Thymus (tissue), 11 donors: ENCODE data around the gene NUP88. TPM values are rescaled to one million over a fixed set of nuclear protein-coding genes. Genes with fewer than 3 reads are reported as not detected.

Source experiments
- DNase-seq, 9 donors: peaks; one replicate each; pipeline ENCODE4 v3.0.0-alpha.2; 2013; ENCODE audit warnings: low spot score in 9 of 9, low read depth in 6 of 9, missing footprints in 1 of 9
- H3K27ac ChIP-seq, 2 donors: one replicate each; pipeline ENCODE4 v1.5.1; 2013; ENCODE audit warnings: control low read depth in 1 of 2, low read depth in 1 of 2, low read length in 1 of 2, mild to moderate bottlenecking in 1 of 2, moderate library complexity in 1 of 2
- H3K27me3 ChIP-seq, 2 donors: one replicate each; pipeline ENCODE4 v1.5.1; 2013; ENCODE audit warnings: low read length in 1 of 2; ENCODE audit not compliant: control insufficient read depth in 2 of 2, insufficient read depth in 1 of 2
- H3K36me3 ChIP-seq, 2 donors: one replicate each; pipeline ENCODE4 v1.5.1; 2013; ENCODE audit warnings: low read length in 1 of 2, mild to moderate bottlenecking in 1 of 2, moderate library complexity in 1 of 2; ENCODE audit not compliant: control insufficient read depth in 2 of 2, insufficient read depth in 2 of 2
- H3K4me1 ChIP-seq, 2 donors: one replicate each; pipeline ENCODE4 v1.5.1; 2013; ENCODE audit warnings: low read length in 2 of 2; ENCODE audit not compliant: control insufficient read depth in 2 of 2, insufficient read depth in 2 of 2
- H3K4me3 ChIP-seq, 2 donors: one replicate each; pipeline ENCODE4 v1.5.1; 2013; ENCODE audit warnings: low read length in 2 of 2, control low read depth in 1 of 2, mild to moderate bottlenecking in 1 of 2
- H3K9me3 ChIP-seq, 2 donors: one replicate each; pipeline ENCODE4 v1.5.1; 2013; ENCODE audit warnings: low read length in 1 of 2, mild to moderate bottlenecking in 1 of 2; ENCODE audit not compliant: control insufficient read depth in 2 of 2, insufficient read depth in 1 of 2
- WGBS: extraction: QIAGEN DNeasy Blood & Tissue Kit; methylation state at CpG from one replicate; pipeline ENCODE4 v1.1.7; 2013; 5-methylcytosine and 5-hydroxymethylcytosine counted together
- polyA plus RNA-seq: library from polyadenylated mRNA; stranded (reverse); fragments of 200-250 nt; gene quantifications from one replicate; pipeline ENCODE4 v1.2.3, GENCODE V29; 2013
- total RNA-seq: library from RNA; stranded (reverse); fragments of 120-200 nt; gene quantifications from one replicate; pipeline ENCODE4 v1.2.4, GENCODE V29; 2013
- donor health status: healthy.

Gene NUP88
- total and polyA plus RNA-seq, 2 donors = 116 to 147 TPM

- peaks cover 59 to 65% of the 10 kb centered on the region in 2 donors for H3K36me3 ChIP-seq
- no peak overlapping the region for H3K27ac ChIP-seq
Measured at GRCh38 chr17:5354886-5355415, 64.5 kb downstream of the NUP88 start.

DNA sequence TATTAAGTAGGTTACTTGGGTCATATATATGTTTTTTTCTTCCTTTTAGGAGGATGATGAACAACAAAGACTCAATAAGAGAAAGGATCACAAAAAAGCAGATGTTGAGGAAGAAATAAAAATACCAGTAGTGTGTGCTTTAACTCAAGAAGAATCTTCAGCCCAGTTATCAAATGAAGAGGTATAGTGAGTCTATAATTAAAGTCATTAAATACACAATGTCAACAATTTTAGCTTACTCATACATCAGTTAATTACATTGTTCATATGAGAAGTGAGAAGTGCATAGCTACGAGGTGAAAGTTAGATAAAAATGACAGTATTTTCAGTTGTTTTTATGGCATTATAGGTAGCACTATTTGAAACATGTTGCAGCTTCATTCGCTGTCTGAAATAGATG lies 65.2 kb downstream of the NUP88 start:
- H3K27me3 ChIP-seq = no peaks in the 10 kb centered on the region
- no peak overlapping the region for H3K4me3 ChIP-seq
- 98% methylated on average over 2 of the region's 2 CpGs for WGBS
- H3K4me1 ChIP-seq = no peaks in the 10 kb centered on the region
- no peaks in the 10 kb centered on the region for H3K9me3 ChIP-seq
- H3K36me3 ChIP-seq = peaks cover 61 to 70% of the 10 kb centered on the region in 2 donors
- DNase-seq = no peak
- no peak overlapping the region for H3K27ac ChIP-seq

More at GRCh38 chr17:5354886-5355415, 64.5 kb downstream of the NUP88 start:
- no peaks in the 10 kb centered on the region for H3K4me1 ChIP-seq
- no peak for DNase-seq
- H3K9me3 ChIP-seq = no peaks in the 10 kb centered on the region
- no peaks in the 10 kb centered on the region for H3K27me3 ChIP-seq
- 97% methylated on average over 2 of the region's 2 CpGs for WGBS
- no peak overlapping the region for H3K4me3 ChIP-seq

DNA sequence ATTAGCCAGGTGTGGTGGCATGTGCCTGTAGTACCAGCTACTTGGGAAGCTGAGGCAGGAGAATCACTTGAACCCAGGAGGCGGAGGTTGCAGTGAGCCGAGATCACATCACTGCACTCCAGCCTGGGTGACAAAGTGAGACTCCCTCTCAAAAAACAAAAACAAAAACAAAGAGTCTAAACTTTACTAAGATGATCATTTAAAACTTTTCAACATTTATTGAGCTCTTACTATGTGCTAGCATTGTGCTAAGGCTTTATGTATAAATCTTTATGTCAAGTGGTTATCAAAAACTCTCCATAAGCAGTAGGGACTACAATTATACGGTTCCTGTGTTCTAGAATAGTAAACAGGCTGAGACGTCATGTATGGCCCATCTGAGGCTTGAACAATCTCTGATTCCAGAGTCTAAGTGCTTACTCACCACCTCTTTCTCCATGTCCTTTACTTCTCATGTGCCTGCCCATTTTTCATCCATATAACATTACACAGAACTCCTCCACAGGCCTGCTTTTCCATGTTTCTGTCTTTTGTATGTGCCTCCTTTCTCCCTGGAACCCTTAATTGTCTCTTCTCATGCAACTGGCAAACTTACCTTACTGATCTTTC lies 66.7 kb downstream of the NUP88 start:
- DNase-seq = no peak
- Histone ChIP-seq H3K4me1 (no peaks in the 10 kb centered on the region), H3K27me3 (no peaks in the 10 kb centered on the region), H3K9me3 (no peaks in the 10 kb centered on the region), H3K36me3 (peaks cover 62 to 70% of the 10 kb centered on the region in 2 donors), H3K4me3 (no peak overlapping the region), H3K27ac (no peak overlapping the region)
- 97% methylated on average over 4 of the region's 4 CpGs for WGBS

DNA sequence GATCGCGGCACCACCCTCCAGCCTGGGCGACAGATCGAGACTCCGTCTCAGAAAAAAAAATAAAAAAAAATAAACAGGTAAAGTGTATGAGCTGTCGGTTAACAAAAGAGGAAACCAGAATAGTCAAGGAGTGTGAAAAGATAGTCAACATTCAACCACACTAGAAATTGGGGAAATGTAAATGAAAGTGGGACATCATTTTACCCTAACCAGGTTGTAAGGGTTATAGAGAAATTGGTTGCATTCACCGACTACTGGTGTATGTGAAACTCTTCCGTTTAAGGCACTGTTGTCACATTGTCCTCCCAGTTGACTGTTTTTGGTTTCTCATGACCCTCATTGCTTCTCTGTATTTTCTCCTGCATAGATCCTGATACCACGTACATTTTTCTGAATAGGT lies 74.5 kb downstream of the NUP88 start:
- H3K27me3 ChIP-seq = no peaks in the 10 kb centered on the region
- H3K4me3 ChIP-seq = no peak overlapping the region
- DNase-seq = no peak
- 97% methylated on average over 9 of the region's 9 CpGs for WGBS
- H3K27ac ChIP-seq = no peak overlapping the region
- H3K9me3 ChIP-seq = no peaks in the 10 kb centered on the region
- no peaks in the 10 kb centered on the region for H3K4me1 ChIP-seq
- peaks cover 20 to 35% of the 10 kb centered on the region in 2 donors for H3K36me3 ChIP-seq

Other genes starting within 250 kb of the NUP88 start
- gene ZNF594, start 227.8 kb downstream of the NUP88 start, total RNA-seq = 12.2 TPM
- gene ZNF594, start 227.8 kb downstream of the NUP88 start, polyA plus RNA-seq = 5.0 TPM
- 0.80 TPM for gene SCIMP, start 184.8 kb downstream of the NUP88 start, total RNA-seq
- 5.1 TPM for gene SCIMP, start 184.8 kb downstream of the NUP88 start, polyA plus RNA-seq
- 45.4 TPM for gene RABEP1, start 137.4 kb downstream of the NUP88 start, total RNA-seq
- 31.3 TPM for gene RABEP1, start 137.4 kb downstream of the NUP88 start, polyA plus RNA-seq
- gene RPAIN, start 520 bp upstream of the NUP88 start, total RNA-seq = 68.3 TPM
- 47.2 TPM for gene RPAIN, start 520 bp upstream of the NUP88 start, polyA plus RNA-seq
- gene C1QBP, start 19.5 kb upstream of the NUP88 start, total RNA-seq = 246 TPM
- gene C1QBP, start 19.5 kb upstream of the NUP88 start, polyA plus RNA-seq = 95.1 TPM
- gene DHX33, start 49.3 kb upstream of the NUP88 start, total RNA-seq = 3.2 TPM
- gene DHX33, start 49.3 kb upstream of the NUP88 start, polyA plus RNA-seq = 6.4 TPM
- gene DERL2, start 66.5 kb upstream of the NUP88 start, total RNA-seq = 43.4 TPM
- 99.4 TPM for gene DERL2, start 66.5 kb upstream of the NUP88 start, polyA plus RNA-seq
- 31.2 TPM for gene MIS12, start 66.9 kb upstream of the NUP88 start, total RNA-seq
- gene MIS12, start 66.9 kb upstream of the NUP88 start, polyA plus RNA-seq = 46.5 TPM
- 32.2 TPM for gene NLRP1, start 164.8 kb upstream of the NUP88 start, total RNA-seq
- 102 TPM for gene NLRP1, start 164.8 kb upstream of the NUP88 start, polyA plus RNA-seq